ENCODE measurements around the gene CLEC4A.
A peak's percentile ranks its signal among the peaks of the same experiment; 100 is the strongest.
"Not testable (repeated sequence)": the region's sequence is repeated elsewhere in the genome, so short reads cannot be mapped to it uniquely, and the experiment has no call there.

Gene CLEC4A

GRCh38 chr12:8134398-8134930 lies 11.0 kb downstream of the CLEC4A start:
- not testable (repeated sequence) for DNase-seq

GRCh38 chr12:8141647-8142046 lies 18.2 kb downstream of the CLEC4A start:
- DNase-seq, result not testable (repeated sequence)

GRCh38 chr12:8143261-8143660 lies 19.8 kb downstream of the CLEC4A start:
- no peak for DNase-seq

- no peak for DNase-seq
These were observed 22.5 kb downstream of the CLEC4A start for GRCh38 chr12:8145754-8146441.

GRCh38 chr12:8146442-8146771 lies 23.0 kb downstream of the CLEC4A start:
- DNase-seq, result no peak

GRCh38 chr12:8154526-8154925 lies 31.1 kb downstream of the CLEC4A start:
- DNase-seq, result no peak

GRCh38 chr12:8156416-8156815 lies 33.0 kb downstream of the CLEC4A start:
- DNase-seq, result no peak

- DNase-seq, result no peak
These were observed 33.4 kb downstream of the CLEC4A start, which contains the start of gene ZNF705A for GRCh38 chr12:8156845-8157244. ZNF705A (plus strand) TSS chr12:8157015; CDS start chr12:8172626, 15,611 bp downstream.

GRCh38 chr12:8157484-8158198 lies 34.2 kb downstream of the CLEC4A start:
- no peak for DNase-seq

GRCh38 chr12:8172911-8173310 lies 49.5 kb downstream of the CLEC4A start:
- DNase-seq, result not testable (repeated sequence)

GRCh38 chr12:8179989-8180585 lies 56.7 kb downstream of the CLEC4A start:
- peak; percentile 72 for DNase-seq

GRCh38 chr12:8181271-8181670 lies 57.9 kb downstream of the CLEC4A start:
- DNase-seq, result not testable (repeated sequence)

GRCh38 chr12:8182923-8183322 lies 59.5 kb downstream of the CLEC4A start:
- not testable (repeated sequence) for DNase-seq

- DNase-seq, result not testable (repeated sequence)
These were observed 59.9 kb downstream of the CLEC4A start for GRCh38 chr12:8183346-8183745.

- DNase-seq, result not testable (repeated sequence)
These were observed 60.8 kb downstream of the CLEC4A start for GRCh38 chr12:8184206-8184605.

- not testable (repeated sequence) for DNase-seq
These were observed 64.7 kb downstream of the CLEC4A start for GRCh38 chr12:8188088-8188487.

Measured in activated CD4-positive, CD25-positive, alpha-beta regulatory T cell treated with anti-CD3 and anti-CD28 coated beads, Interleukin-2, amount 50 U/mL, for 72 hours (primary cell).